GM19043 (cell line): ENCODE measurements around the gene ATP6V1B1.
A peak's percentile ranks its signal among the peaks of the same experiment; 100 is the strongest.

Source experiments
- ATAC-seq: cut with Tn5 transposase; IDR thresholded peaks from one replicate; pipeline ENCODE4 v1.9.1; 2021; ENCODE audit warnings: low read depth; ENCODE audit not compliant: unreplicated experiment

The ATP6V1B1 gene

DNA sequence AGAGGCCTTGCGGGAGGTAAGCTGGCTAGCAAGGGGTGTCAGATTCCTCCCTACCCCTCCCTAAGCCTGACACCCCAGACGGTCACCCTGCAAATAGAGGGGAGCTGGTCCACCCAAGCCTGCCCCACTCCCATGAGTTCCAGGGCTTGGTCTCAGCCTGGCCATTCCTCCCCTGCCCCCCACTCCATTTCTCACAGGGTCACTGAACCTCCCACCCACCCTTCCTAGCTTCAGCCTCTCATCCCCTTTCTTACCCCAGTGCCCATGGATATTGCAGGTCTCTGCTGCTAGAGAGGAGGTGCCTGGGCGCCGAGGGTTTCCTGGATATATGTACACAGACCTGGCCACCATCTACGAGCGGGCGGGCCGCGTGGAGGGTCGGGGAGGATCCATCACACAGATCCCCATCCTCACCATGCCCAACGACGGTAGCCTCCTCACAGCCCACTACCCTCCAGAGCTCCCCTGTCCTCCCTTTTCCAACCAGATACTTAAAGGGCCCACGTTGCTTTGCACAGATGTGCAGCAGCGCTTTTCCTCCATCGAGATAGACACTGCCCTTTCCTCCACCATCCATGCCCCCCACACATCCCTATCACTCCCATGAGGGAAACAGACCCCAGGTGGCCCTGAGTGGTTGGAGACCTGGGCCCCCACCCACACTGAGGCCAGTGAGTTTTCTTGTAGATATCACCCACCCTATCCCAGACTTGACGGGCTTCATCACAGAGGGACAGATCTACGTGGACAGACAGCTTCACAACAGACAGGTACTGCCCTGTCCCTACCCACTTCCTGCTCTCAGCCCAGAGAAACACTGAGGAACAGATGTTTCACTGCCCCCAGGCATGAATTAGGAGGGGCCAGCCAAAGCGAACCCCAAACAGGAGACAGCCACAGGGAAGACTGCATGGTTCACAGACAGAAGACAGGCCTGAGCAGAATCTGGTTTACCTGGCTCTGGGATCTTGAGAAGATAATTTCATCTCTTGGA is 27.5 kb downstream of the ATP6V1B1 start:
- ATAC-seq, result no peak

DNA sequence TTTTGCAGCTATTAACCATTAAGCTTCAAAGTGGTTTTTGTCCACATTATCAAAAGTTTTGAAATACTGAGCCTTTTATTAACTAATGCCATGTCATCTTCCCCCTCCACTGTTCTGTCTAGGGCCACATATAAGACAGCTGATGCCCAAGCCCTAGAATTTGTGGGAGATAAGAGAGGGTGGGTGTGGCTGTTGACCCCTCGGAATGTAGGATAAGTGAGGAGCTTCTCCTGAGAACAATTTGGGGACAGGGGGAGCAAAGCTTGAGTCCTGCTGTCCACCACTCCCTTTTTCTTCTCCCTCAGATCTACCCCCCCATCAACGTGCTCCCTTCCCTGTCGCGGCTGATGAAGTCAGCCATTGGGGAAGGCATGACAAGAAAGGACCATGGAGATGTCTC is 28.4 kb downstream of the ATP6V1B1 start:
- ATAC-seq, result no peak

DNA sequence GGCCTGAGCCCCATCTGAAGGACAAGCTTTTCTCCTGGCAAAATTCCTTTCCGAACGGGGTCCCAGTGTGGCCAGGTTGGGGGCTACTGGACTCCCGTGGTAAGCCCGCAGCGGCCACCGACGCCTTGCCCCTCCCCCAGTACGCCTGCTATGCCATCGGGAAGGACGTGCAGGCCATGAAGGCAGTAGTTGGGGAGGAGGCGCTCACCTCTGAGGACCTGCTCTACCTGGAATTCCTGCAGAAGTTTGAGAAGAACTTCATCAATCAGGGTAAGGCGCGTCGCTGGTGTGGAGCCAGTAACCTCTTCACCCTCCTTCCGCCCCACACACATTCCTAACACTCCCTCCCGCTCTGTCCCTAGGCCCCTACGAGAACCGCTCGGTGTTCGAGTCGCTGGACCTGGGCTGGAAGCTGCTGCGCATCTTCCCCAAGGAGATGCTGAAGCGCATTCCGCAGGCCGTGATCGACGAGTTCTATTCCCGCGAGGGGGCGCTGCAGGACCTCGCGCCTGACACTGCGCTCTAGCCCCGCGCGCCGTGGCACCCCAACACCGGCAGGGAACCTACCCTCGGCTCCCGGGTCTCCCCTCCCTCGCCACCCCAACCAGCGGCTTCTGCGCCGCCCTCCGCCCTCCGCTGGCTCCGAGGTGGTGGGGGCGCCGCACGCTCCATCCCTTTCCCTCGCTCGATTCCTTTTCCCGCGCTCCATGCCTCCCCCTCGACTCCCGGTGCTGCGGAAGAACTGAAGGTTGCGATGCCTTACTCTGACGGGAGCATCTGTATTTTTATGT is 29.1 kb downstream of the ATP6V1B1 start:
- peak; percentile 87 for ATAC-seq

DNA sequence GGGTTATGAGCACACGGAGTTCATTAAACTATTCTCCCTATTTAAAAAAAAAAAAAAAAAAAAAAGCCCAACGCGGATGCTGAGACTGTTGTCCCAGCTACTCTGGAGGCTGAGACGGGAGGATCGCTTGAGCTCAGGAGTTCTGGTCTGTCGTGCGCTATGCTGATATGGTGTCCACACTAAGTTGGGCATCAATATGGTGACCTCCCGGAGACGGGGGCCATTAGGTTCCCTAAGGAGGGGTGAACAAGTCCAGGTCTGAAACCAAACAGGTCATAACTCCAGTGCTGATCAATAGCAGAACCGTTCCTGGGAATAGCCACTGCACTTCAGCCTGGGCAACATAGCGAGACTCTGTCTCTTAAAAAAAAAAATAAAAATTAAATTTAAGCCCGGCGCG is 29.8 kb downstream of the ATP6V1B1 start:
- ATAC-seq, result no peak

DNA sequence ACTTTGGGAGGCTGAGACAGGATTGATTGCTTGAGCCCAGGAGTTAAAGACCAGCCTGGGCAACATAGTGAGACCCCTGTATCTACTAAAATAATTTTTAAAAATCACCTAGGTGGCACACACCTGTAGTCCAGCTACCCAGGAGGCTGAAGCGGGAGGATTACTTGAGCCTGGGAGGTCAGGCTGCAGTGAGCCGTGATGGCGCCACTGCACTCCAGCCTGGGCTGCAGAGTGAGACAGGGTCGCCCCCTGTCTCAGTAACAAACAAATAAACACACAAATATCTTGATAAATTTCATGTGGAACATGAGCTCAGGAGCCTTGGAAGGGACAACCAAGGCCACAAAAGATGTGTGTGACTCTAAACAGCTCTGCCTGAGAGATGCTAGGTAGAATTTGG is 31.0 kb downstream of the ATP6V1B1 start:
- ATAC-seq, result no peak

DNA sequence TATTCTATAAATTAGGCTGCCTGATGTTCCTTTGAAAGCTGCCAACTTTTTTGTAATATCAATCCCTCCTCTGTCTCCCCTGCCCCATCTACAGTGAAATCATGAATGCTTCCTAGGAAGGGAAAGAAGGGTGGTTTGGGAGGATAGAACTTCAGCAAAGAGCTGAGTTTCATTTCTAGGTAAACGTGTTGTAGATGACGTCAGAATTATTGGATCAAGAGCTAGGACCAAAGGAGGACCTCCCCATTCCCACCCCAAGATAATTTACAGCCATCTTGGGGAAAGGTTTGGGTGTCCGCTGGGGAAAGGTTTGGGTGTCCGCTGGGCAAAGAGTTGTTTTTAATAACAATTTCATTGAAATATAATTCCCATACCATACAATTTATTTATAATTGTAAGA is 31.5 kb downstream of the ATP6V1B1 start:
- ATAC-seq, result no peak

DNA sequence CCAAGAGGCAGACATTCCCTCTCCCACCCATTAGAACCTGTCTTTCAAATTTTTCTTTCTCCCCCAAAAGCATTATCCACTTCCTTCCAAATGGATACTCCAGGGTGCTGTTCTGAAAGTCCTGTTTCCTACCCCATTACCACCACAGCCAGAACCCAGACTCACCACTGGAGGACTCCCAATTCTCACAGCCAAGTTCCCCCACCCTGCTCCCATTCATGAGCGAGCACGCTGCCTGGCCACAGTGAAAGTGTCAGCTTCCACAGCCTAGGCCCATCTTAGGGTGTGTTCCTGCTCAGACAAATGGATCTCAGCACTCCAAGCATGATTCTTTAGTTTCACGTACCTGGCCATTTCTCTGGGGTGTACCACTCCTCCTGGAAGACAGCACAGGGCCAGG is 38.9 kb downstream of the ATP6V1B1 start:
- no peak for ATAC-seq

DNA sequence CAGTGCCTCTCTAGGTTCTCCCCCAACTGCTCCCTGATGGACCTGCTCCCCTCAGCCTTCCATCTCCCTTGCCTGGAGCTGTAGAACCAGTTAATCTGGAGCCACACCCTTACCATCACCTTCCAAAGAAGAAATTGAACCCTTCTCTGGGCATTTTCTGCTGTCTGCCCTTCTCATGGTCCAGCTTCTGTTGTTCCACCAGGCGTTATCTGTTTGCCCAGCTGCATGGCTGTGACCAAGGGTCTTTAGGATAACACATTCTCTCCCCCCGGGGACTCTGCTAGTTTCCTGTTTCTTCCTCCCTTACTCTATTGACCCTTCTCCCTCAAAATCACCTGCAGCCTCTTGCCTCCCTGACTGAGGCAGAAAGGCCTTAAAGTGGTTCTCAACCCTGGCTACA is 39.5 kb downstream of the ATP6V1B1 start:
- no peak for ATAC-seq

DNA sequence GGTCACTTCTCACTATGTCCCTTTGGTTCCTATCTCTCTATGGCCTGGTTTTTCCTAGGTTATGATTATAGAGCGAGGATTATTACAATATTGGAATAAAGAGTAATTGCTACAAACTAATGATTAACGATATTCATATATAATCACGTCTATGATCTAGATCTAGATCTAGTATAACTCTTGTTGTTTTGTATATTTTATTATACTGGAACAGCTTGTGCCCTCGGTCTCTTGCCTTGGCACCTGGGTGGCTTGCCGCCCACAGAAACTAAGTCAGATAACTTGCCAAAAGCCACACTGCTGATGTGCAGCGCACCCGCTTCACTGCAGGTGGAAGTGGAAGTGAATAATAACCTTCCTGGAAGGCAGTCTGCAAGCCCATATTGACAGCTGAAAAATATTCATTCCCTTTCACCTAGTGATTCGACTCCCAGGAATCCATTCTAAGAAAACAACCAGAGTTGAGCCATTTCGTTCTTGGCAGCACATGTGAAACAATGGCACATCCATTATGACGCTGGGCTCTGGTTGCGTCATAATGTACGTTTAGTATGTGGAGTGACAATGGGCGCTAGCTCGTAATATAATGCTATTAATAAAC is 42.0 kb downstream of the ATP6V1B1 start:
- no peak for ATAC-seq

DNA sequence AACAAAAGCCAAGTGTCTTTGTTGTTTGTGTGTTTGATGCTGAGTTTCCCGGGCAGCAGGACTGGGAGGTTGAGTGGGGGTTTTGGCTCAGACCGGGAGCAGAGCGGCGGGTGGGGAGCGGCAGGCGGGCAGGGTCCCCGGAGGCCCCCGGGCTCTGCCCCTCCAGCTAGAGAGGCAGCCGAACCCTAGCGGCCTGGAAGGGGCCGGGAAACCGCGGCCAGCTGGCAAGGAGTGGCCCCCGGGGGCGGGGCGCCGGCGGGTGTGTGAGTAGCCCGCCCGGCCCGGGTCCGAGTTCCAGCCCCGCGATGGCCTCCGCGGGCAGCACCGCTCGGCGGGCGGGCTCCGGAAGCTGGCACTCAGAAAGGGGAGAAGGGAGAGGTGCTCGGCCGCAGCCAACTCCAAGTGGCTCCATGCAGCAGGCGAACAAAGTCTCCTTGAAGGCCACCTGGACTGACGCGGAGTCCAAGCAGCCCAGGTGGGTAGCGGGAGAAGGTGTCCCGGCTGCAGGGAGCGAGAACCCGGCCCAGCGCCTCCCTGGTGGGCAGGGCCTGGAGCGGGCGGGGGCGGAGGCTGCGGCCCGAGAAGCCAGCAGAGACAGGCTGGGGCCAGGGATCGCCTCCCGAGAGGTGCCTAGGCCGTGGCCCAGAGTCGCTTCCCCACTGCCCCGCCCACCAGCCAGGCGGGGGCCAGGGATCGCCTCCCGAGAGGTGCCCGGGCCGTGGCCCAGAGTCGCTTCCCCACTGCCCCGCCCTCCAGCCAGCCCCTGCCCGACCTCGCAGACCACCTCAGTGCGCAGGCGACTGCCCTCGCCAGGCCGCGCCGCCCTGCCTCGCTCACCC is 42.9 kb downstream of the ATP6V1B1 start, which contains the start of gene ANKRD53:
TSS of gene ANKRD53 (plus strand) at position 290 of the 839 bp plus-strand sequence. CDS start at position 306, 16 bp downstream.
- ATAC-seq, result no peak

DNA sequence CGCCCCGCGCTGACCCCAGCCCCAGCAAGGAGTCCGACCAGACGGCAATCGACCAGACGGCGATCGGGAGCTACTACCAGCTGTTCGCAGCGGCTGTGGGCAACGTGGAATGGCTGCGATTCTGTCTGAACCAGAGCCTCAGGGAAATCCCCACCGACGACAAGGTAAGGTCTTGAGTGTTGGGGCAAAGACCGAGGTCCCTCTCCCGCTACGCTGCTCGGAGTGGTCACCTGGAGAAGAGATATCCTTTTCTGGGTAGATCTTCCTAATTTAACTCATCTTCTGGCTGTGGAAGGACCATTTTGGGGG is 43.4 kb downstream of the ATP6V1B1 start:
- no peak for ATAC-seq

DNA sequence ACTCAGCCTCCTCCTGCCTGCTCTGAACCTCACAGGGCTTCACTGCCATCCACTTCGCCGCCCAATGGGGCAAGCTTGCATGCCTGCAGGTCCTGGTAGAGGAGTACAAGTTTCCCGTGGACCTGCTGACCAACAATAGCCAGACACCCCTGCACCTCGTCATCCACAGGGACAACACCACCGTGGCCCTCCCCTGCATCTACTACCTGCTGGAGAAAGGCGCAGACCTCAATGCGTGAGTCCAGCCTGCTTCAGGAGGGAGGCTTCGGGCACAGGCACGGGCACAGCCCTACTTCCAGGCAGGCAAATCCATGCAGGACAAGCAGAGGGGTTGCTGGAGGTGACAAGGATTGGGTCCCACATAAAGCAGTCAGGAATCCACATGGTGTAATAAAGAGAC is 43.9 kb downstream of the ATP6V1B1 start:
- ATAC-seq, result no peak

DNA sequence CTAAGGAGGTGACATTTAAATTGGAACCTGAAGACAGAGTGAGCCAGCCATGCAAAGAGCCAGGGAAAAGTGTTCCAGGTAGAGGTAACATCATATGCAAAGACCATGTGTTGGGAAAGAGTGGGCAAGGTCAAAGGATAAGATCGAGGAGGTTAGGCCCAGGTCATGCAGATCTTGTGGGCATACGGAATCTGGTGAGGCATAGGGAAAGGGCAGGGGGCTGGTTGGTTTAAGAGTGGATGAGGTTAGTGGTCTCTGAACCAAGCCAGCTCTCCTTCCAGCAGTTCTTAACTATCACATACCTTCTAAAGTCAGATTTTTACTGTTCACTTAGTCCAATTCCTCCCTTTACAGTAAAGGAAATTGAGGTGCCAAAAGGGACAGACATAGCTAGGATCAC is 45.7 kb downstream of the ATP6V1B1 start:
- no peak for ATAC-seq

DNA sequence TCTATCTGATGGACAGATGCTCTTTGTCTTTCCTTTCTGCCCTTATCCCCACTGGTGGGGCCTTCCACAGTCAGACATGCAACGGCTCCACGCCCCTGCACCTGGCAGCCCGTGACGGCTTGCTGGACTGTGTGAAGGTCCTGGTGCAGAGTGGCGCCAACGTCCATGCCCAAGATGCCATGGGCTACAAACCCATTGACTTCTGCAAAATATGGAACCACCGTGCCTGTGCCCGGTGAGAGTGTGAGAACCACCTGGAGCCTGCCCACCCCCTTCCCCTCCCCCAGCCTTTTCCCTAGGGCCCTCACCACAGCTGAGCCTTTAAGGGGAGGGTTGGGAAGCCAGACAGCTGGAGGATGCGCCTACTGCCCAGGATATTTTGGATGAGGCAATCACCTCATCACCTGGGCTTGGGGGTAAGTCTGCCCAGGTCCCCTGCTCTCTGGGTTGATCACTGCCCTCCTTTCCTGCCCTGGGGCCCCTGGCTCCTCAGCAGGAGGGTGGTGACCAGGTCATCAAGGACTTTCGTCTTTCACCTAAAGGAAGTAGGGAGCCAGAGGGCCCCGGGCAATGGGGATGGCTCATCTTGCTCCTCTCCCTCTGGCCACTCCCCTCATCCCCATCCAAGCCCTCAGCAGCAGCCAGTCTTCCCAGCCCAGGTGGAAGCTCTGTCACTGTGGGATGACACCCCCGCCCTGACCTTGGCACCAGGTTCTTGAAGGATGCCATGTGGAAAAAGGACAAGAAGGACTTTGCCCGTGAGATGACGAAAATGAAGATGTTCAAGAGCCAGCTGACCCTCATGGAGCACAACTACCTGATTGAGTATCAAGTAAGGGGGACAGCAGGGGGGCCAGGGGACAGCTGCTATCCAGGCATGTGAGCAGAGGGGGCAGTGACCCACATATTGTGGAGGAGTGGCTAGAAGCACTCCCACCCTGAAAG is 46.4 kb downstream of the ATP6V1B1 start:
- ATAC-seq, result no peak

DNA sequence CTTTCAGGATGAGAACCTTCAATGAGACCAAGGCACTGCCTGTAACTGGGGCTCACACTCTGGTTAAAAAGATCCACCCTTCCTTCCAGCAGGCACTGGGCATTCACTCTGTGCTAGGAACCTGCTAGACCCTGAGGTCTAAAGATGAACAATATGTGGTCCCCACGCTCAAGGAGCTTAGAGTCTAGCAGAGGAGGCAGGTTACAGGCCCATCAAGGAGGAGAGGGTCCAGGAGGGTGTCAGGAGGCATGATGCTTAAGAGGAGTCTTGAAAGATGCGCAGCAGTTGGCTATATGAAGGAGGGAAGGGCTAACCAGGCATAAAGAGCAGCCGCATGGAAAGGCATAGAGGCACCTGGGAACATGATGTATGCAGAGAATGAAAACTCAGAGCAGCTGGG is 47.3 kb downstream of the ATP6V1B1 start:
- no peak for ATAC-seq

DNA sequence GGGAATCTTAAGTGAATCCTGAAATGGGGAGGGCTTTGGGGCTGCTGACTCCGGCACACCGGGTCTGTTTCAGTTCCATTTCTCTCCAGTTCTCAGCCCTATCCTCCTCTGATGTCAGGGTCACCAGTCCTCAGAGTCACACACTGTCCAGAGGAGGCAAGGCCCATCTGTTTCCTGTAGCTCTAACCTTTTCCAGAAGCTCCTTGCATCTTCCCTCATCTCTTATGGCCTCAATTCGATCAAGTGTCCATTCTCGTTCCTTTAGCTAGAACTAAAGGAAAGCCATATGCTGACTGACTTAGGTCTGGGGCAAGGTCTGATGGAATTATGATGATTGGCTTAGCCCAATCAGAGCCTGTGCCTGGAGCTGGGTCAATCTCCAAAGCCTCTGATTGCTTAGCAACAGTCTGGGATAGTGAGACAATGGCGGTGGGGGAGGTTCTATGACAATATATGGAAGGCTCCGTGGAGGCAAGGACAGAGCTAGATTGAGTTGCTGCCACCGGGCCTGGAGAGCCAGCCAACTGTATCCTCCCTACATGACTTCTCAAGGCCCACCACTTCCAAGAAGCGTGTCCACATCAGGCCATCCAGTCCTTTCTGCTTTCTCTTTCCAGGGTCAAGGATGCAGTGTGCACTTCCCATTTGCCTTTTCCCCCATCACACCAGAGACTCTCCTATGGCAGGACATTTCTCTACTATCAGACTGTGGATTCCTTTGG is 48.0 kb downstream of the ATP6V1B1 start:
- ATAC-seq, result no peak

DNA sequence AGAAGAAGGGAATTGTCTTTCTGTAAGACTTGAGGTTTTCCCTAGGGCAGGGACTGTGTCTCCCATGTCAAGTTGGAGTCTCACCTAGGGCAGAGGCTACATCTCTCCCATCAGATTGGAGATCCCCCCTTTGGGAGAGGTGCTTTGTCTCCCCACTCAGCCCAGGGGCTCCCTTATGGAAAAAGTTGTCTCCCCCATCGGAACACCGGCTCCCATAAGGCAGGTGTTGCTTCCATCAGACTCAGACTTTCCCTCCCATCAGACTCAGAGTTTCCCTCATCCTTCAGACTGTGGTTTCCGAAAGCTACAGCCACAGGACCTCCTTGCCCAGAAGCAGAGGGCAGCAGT is 48.5 kb downstream of the ATP6V1B1 start:
- ATAC-seq, result no peak

DNA sequence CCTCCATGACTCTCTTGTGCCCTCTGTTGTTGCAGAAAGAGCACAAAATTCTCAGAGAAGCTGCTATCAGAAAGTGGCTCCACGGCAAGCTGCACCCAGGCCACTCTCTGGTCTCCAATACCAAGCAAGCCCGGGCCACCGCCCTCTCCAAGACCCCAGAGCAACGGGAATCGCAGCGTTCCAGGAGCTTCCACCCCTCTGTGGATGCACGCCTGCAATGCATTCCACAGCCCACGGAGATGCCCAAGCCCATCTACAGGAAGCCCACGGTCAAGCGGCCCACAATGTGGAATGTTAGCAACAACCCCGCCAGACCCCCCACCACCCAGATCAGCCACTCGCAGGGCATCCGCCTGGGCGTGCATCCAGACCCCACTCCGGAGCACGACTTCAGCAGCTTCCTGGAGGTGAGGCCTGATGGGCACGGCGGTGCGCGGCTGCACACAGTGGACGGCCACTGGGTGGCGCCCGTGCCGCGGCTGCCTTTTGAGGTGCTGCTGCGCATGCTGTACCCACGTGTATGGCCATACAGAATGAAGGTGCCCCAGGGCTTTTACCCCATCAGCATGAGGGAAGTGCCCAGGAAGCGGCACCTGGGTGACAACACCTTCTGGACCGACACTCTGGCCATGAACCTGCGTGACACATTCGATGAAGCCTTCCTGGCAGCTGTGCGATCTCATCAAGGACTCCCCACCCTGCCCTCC is 49.0 kb downstream of the ATP6V1B1 start:
- ATAC-seq, result peak; percentile 83
